Fibroblast of lung (primary cell): Measurements from ENCODE around the gene NINJ2.

Experiments used
- CTCF ChIP-seq, 2 donors: IDR thresholded peaks in 1 of 2; conservative IDR thresholded peaks in 1 of 2; 1 replicate in 1 of 2; 2 replicates in 1 of 2; pipeline ENCODE4 v1.5.1; 2011 to 2012; ENCODE audit warnings: low read length in 2 of 2, control low read depth in 1 of 2, inconsistent platforms in 1 of 2, low read depth in 1 of 2, mild to moderate bottlenecking in 1 of 2
- EZH2 ChIP-seq: IDR thresholded peaks from 2 replicates; pipeline ENCODE4 v1.5.1; 2012; ENCODE audit warnings: low read length, control low read depth, mild to moderate bottlenecking; ENCODE audit errors: missing control alignments

GRCh38 chr12:532908-533565, 130.2 kb downstream of the NINJ2 start:
- TF ChIP-seq EZH2: no peak
- TF ChIP-seq CTCF (conservative IDR thresholded peaks at IDR 0.05 in 1 of 2, IDR thresholded peaks at IDR 0.05 in 1 of 2; ENCODE audit: low read depth in 1 of 2, low read length in 2 of 2): no peak
